Nephron (organoid): ENCODE data around the gene LDB3.
A peak's percentile ranks its signal among the peaks of the same experiment; 100 is the strongest.

Source experiments
- H3K27ac Mint-ChIP-seq, 3 experiments: 2 replicates each; pipeline ENCODE4 v1.8.0; 2020; ENCODE audit warnings: mixed read lengths in 3 of 3, mild to moderate bottlenecking in 2 of 3, moderate library complexity in 1 of 3
- H3K27me3 Mint-ChIP-seq: 2 replicates; pipeline ENCODE4 v1.8.0; 2021; ENCODE audit warnings: low read depth, mild to moderate bottlenecking, moderate library complexity, mixed read lengths
- H3K36me3 Mint-ChIP-seq: 2 replicates; pipeline ENCODE4 v1.8.0; 2020; ENCODE audit warnings: low read depth, mixed read lengths
- H3K4me1 Mint-ChIP-seq: 2 replicates; pipeline ENCODE4 v1.8.0; 2020; ENCODE audit warnings: mixed read lengths
- H3K4me3 Mint-ChIP-seq, 3 experiments: 2 replicates each; pipeline ENCODE4 v1.8.0; 2020; ENCODE audit warnings: mild to moderate bottlenecking in 3 of 3, mixed read lengths in 3 of 3, moderate library complexity in 2 of 3
- H3K9me3 Mint-ChIP-seq: 2 replicates; pipeline ENCODE4 v1.8.0; 2020; ENCODE audit warnings: mixed read lengths
- CTCF ChIP-seq, 3 experiments: fragments of 200-600 bp; sonication (generic); IDR thresholded peaks; one replicate each; pipeline ENCODE4 v1.5.0; 2021; ENCODE audit warnings: antibody characterized with exemption in 3 of 3; ENCODE audit not compliant: unreplicated experiment in 3 of 3

Gene LDB3

DNA sequence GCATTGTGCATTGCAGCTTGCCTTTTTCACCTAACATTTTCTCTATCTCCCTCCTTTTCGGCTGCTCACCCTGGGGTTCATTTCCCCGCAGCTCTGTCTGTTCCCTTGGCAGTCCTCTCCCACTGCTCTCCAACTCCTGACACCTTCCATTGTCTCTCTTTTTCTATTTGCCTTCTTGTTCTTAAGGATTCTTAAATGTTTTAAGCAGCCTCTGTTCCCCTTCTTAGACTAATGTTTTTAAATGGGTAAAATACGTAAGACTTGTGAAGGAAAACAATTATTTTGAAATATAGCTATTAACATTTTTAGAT, 107.5 kb downstream of the LDB3 start:
- H3K27ac Mint-ChIP-seq, result peak overlapping the region; percentile 6 to 14 (median 12)
- H3K36me3 Mint-ChIP-seq, result peaks cover 23% of the 10 kb centered on the region
- no peaks in the 10 kb centered on the region for H3K27me3 Mint-ChIP-seq
- TF ChIP-seq CTCF (IDR thresholded peaks at IDR 0.05; ENCODE audit: unreplicated experiment in 3 of 3), result no peak
- peaks cover 46% of the 10 kb centered on the region for H3K4me1 Mint-ChIP-seq
- H3K4me3 Mint-ChIP-seq, result no peak overlapping the region
- H3K9me3 Mint-ChIP-seq, result peaks cover 4% of the 10 kb centered on the region

DNA sequence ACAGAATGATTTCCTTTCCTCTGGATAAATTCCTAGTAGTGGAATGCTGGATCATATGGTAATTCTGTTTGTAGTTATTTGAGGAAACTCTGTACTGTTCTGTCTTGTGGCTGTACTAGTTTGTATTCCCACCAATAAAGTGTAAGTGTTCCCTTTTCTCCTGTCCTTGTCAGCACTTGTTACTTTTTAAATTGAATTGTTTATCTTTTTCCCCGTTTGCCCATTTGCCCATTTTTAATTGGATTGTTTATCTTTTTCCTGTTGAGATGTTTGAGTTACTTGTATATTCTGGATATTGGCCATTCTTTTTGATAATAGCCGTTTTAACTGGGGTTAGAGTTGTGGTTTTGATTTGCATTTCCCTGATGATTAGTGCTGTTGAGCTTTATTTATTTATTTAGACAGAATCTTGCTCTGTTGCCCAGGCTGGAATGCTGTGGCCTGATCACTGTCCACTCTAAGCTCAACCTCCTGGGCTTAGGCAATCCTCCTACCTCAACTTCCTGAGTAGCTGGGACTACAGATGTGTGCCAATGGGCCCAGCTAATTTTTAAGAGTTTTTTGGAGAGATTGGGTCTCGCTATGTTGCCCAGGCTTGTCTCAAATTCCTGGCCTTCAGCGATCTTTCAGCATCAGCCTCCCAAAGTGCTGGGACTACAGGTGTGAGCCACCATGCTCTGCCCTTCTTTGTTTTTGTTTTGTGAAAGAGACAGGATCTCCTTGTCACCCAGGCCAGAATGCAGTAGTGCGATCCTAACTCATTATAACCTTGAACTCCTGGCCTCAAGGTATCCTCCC, 111.1 kb downstream of the LDB3 start:
- Mint-ChIP-seq H3K27ac (no peak overlapping the region), H3K4me1 (peaks cover 38% of the 10 kb centered on the region), H3K27me3 (no peaks in the 10 kb centered on the region), H3K36me3 (peaks cover 48% of the 10 kb centered on the region), H3K4me3 (no peak overlapping the region), H3K9me3 (peaks cover 22% of the 10 kb centered on the region)
- TF ChIP-seq CTCF (IDR thresholded peaks at IDR 0.05; ENCODE audit: unreplicated experiment in 3 of 3), result no peak

GRCh38 chr10:86782701-86783418, 114.5 kb downstream of the LDB3 start:
- peaks cover 21% of the 10 kb centered on the region for H3K4me1 Mint-ChIP-seq
- H3K27ac Mint-ChIP-seq, result peak overlapping the region in 2 of 3 experiments; percentile 30 to 63
- H3K9me3 Mint-ChIP-seq, result peaks cover 28% of the 10 kb centered on the region
- H3K36me3 Mint-ChIP-seq, result peaks cover 60% of the 10 kb centered on the region
- H3K27me3 Mint-ChIP-seq, result no peaks in the 10 kb centered on the region
- H3K4me3 Mint-ChIP-seq, result no peak overlapping the region
- TF ChIP-seq CTCF (IDR thresholded peaks at IDR 0.05; ENCODE audit: unreplicated experiment in 3 of 3), result no peak

DNA sequence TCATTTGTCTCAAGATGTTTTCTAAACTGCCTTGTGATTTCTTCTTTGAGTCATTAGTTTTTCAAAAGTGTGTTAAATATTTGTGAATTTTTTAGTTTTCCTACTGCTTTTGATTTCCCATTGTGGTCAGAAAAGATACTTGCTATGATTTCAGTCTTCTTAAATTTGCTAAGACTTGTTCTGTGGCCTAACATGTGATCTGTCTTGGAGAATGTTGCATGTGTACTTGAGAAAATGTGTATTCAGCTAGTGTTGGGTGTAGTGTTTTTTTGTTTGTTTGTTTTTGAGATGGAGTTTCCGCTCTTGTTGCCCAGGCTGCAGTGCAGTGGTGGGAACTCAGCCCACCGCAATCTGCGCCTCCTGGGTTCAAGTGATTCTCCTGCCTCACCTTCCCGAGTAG, 116.7 kb downstream of the LDB3 start:
- no peaks in the 10 kb centered on the region for H3K27me3 Mint-ChIP-seq
- no peak overlapping the region for H3K27ac Mint-ChIP-seq
- peaks cover 15% of the 10 kb centered on the region for H3K4me1 Mint-ChIP-seq
- no peak for TF ChIP-seq CTCF (IDR thresholded peaks at IDR 0.05; ENCODE audit: unreplicated experiment in 3 of 3)
- H3K9me3 Mint-ChIP-seq, result peaks cover 26% of the 10 kb centered on the region
- H3K36me3 Mint-ChIP-seq, result peaks cover 48% of the 10 kb centered on the region
- no peak overlapping the region for H3K4me3 Mint-ChIP-seq
